ENCODE data around the gene PEX14. TPM values are rescaled to one million over a fixed set of nuclear protein-coding genes. Genes with fewer than 3 reads are reported as not detected.

Gene PEX14
- total RNA-seq, 1 experiment from 2014 or later: 29.3 TPM

GRCh38 chr1:10575616-10576015, 100.9 kb downstream of the PEX14 start (continued):
- TF ChIP-seq REST (IDR thresholded peaks at IDR 0.05; ENCODE audit: low read depth): no peak

GRCh38 chr1:10578070-10578469, 103.3 kb downstream of the PEX14 start:
- intact Hi-C loops (cut with micrococcal nuclease): no loop called here
- Histone ChIP-seq H3K4me2 (ENCODE audit: low read length) (no peak overlapping the region), H2AFZ (ENCODE audit: low read depth, low read length, poor library complexity, severe bottlenecking) (no peak overlapping the region), H3K9me3 (ENCODE audit: control insufficient read depth in 1 of 2, insufficient read depth in 1 of 2, low read depth in 1 of 2, low read length in 2 of 2) (no peaks in the 10 kb centered on the region), H3K4me1 (ENCODE audit: control insufficient read depth in 1 of 2, insufficient read depth in 2 of 2, low read length in 2 of 2) (peaks cover 5 to 14% of the 10 kb centered on the region in 2 experiments; a peak in 3 of 4 replicates), H3K27ac (ENCODE audit: low read depth, low read length) (no peak overlapping the region), H3K79me2 (ENCODE audit: insufficient read depth, low read length) (no peaks in the 10 kb centered on the region), H3K9me2 (ENCODE audit: insufficient read depth) (no peaks in the 10 kb centered on the region), H4K20me1 (ENCODE audit: insufficient read depth) (no peaks in the 10 kb centered on the region), H3K36me3 (ENCODE audit: control insufficient read depth in 1 of 2, insufficient read depth in 2 of 2, low read length in 2 of 2) (no peaks in the 10 kb centered on the region), H3K9ac (ENCODE audit: low read length) (no peak overlapping the region), H3K4me3 (replicated peaks in 1 of 2; ENCODE audit: low read depth in 1 of 2, low read length in 2 of 2) (no peak overlapping the region), H3K27me3 (ENCODE audit: insufficient read depth, low read length) (no peaks in the 10 kb centered on the region)
- ChIA-PET CTCF (no interaction called here), POLR2A (no interaction called here), RAD21 (ENCODE audit: low non-redundant PET in 1 of 2, low total read pairs in 2 of 2, uncharacterized antibody in 2 of 2, unreplicated experiment in 2 of 2) (no interaction called here)
- DNase-seq (ENCODE audit: low read depth, low spot score) (no peak), ATAC-seq (no peak)
- TF ChIP-seq YY1 (IDR thresholded peaks at IDR 0.05; ENCODE audit: extremely low read depth, insufficient replicate concordance, low read depth, low read length): no peak
- TF ChIP-seq CBX3 (IDR thresholded peaks at IDR 0.05; ENCODE audit: low read depth): no peak
- no peak for TF ChIP-seq CEBPB (IDR thresholded peaks at IDR 0.05; ENCODE audit: low read depth)
- no peak for TF ChIP-seq ATF3 (IDR thresholded peaks at IDR 0.05)
- TF ChIP-seq SIN3A (IDR thresholded peaks at IDR 0.05; ENCODE audit: low read depth): no peak
- no peak for TF ChIP-seq SP1 (IDR thresholded peaks at IDR 0.05; ENCODE audit: low read depth)
- no peak for TF ChIP-seq POLR2AphosphoS5 (IDR thresholded peaks at IDR 0.05; ENCODE audit: low read depth, low read length)
- TF ChIP-seq JUND (IDR thresholded peaks at IDR 0.05): no peak
- no peak for TF ChIP-seq ZNF274 (IDR thresholded peaks at IDR 0.05; ENCODE audit: low read depth, low read length)
- BruUV-seq (replicated peaks): no TSS peak
